ENCODE measurements around the gene AVEN.
"Not testable (repeated sequence)": the region's sequence is repeated elsewhere in the genome, so short reads cannot be mapped to it uniquely, and the experiment has no call there.

Gene AVEN, protein sequence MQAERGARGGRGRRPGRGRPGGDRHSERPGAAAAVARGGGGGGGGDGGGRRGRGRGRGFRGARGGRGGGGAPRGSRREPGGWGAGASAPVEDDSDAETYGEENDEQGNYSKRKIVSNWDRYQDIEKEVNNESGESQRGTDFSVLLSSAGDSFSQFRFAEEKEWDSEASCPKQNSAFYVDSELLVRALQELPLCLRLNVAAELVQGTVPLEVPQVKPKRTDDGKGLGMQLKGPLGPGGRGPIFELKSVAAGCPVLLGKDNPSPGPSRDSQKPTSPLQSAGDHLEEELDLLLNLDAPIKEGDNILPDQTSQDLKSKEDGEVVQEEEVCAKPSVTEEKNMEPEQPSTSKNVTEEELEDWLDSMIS
- total RNA-seq, result 11.3 reads per million, percentile 34 among the genes with 10 or more reads in this experiment

DNA sequence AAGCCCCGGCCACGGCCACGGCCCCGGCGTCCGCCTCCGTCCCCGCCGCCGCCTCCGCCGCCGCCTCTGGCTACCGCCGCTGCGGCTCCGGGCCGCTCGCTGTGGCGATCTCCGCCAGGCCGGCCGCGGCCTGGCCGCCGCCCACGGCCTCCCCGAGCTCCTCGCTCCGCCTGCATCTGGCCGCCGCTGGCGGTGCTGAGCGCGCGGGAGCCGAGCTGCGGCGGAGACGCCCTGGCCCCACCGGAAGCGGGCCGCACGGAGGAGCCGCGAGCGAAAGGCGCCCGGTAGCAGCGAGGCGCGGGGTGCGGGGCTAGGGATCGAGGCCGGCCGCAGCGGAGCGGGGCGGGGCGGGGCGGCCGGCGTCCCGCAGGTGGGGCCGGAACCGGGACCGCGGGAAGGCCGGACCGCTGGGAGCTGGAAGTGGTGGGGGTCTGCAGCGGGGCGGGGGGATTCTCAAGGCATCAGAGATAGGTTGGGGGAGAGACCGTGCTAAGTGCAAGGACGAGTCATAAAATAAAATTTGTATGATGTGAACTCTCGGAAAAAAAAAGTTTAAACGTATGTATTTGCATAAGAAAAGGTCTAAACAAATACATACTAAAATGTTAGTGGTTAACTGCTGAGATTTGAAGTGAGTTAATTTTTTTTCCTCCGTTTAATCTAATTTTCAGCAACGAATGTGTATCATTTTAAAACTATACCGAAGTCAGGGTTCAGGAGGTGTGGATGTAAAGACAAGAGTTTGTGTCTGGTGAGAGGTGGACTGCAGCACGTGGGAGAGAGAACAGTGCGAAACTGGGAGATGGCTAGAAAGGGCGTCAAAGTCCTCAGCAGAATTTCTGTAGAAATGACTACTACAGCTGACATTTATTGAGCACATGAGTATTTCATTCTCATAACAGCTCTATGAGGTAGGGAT, at the start of gene AVEN:
AVEN (minus strand) TSS at position 334 of the 919 bp plus-strand sequence; CDS start at position 176, 158 bp downstream.
- DNase-seq, result peak; percentile 36

DNA sequence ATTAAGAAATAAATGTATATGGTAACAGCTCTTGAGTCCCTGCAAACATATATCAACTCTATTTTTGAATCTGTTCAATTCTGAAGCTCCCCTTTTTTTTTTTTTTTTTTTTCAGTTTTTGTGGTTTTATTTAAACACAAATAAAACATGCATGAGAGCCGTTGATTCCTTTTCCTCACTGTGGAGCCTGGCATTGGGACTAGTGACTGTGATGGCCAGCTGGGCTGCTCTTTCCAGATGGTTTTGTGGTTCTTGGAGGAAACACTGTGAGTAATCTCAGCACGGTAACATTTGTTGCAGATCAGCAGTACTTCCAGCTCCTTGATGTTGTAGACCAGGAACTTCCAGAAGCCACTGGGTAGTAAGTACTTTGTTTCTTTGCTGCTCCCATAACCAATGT, 46.7 kb upstream of the AVEN start:
- no peak for DNase-seq

DNA sequence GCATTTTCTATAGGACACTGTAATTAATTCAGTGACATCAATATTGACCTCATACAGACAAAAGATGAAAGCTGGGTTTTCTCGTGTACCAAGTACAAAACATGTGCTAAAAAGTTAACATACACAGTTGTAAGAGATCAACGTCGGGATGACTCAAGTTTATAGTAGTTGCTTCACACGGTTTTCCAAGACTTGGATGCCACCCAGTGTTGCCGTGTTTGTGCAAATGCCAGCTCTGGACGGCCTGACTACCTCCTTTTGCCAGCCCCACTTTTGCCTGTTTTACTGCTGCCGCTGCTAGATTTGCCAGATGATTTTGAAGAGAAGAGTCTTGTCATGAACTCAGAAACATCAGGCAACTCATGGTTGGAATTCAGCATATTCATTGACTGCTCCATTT, 45.1 kb upstream of the AVEN start:
- DNase-seq, result no peak

DNA sequence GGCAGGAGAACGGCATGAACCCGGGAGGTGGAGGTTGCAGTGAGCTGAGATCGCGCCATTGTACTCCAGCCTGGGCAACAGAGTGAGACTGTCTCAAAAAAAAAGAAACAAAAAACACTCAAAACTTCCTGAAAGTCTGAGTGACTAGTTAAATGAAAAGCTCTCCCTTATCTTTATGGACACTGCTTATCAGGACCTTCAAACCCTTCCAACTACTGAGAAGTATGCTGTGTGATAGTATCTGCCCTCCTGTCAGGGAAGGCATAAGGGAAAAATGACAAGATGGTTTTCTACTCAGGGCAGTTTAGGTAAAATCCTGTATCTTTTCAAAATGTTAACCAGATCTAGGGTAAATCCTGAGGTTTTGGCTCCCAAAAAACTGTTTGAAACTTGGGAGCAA, 40.9 kb upstream of the AVEN start:
- DNase-seq, result no peak

DNA sequence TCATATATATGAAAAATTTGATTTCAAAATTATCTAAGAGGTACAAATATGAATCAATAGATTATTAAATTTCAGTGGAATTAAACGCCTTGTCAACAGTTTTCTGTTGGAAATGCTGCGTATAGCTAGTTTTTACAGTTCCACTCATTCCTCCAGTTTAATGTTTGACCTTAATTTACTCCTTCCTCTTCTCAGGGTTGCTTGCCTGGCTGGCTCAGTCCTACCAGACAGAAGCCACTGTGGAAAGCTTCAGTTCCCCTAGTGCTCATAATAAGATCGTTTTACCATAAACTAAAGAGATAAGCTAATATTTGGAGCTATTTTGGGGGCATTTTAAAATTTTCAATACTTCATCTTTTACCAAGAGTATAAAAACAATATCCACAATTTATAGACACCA, 39.9 kb upstream of the AVEN start:
- no peak for DNase-seq

DNA sequence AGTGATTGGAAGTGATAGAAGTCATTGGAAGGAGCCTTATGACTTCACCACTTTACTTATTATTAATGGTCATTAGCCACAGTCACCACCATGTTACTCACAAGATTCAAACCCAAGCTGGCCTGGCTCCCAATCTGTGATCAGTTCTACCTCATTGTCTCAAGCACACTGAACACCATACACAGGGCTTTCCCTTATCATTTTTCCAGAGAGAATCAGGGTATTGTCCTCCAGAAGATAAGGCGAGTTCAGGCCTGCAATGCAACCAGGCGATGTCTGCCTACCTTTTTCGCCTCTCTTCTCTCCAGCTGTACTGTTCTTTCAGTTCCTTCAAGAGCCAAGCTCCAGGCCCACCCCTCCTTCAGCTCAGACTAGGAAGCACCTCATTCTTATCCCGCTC, 37.8 kb upstream of the AVEN start:
- no peak for DNase-seq

DNA sequence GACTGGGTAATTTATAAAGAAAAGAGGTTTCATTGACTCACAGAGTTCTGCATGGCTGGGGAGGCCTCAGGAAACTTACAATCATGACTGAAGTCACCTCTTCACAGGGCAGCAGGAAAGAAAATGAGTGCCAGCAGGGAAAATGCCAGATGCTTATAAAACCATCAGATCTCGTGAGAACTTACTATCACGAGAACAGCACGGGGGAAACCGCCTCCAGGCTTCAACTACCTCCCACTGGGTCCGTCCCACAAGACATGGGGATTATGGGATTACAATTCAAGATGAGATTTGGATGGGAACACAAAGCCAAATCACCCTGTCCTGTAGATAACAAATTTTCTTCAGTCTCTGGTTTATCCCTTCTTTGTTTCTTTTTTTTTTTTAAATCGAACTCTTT, 31.0 kb upstream of the AVEN start:
- DNase-seq, result no peak

DNA sequence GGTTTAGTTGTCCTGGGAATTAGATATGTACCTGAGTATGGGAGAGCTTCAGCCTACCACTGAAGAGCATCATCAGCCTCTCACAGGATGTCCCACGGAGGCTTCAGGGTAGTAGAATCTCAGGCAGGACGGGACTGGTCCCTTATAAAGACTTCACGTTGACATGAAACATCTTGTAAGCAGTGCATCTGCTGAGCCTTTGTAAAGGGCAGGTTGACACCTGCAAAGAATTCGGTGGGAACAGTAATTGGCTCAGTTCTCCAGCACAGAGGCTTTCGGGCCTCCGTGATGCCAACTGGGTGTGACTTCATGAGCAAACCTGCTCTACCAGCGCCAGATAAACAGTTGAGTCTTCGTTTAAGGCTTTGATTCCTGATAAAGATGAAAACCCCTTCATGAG, 26.9 kb upstream of the AVEN start:
- DNase-seq, result no peak

DNA sequence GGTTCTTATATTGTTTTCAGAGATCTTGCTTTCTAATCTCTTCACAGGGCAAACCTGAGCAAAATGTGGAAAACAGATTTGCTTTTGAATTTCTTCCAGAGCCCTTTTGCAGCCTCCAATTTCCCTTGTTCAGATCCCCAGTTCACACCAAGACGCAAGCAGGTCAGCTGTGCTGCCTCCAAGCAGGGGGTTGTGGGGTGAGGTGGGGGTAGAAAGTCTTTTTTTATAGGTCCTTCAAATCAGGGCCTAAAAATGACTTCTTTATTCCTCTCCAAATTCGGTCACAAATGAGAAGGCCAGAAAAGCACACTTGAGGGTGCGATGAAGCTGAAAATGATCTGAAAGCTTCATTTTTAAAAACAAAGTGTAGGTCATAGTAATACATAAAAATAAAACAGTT, 26.3 kb upstream of the AVEN start:
- DNase-seq, result no peak

DNA sequence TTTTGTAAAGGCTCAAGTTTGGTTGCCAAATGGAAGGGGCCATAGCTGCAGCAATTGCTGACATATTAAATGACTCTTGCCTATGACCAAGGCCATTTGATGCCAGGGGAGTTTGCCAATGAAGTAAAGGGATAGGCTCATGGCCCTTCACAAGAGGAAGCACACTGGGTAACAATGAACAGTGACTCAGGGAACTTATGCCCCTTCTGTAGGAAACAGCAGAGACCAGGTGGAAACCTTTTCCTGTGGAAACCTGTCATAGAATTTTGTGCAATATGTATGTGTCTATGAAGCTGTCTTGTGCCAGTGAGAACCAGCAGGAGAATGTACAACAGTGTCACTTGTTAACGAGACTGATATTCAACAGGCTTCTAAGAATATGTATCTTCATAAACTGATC, 25.4 kb upstream of the AVEN start:
- DNase-seq, result no peak

DNA sequence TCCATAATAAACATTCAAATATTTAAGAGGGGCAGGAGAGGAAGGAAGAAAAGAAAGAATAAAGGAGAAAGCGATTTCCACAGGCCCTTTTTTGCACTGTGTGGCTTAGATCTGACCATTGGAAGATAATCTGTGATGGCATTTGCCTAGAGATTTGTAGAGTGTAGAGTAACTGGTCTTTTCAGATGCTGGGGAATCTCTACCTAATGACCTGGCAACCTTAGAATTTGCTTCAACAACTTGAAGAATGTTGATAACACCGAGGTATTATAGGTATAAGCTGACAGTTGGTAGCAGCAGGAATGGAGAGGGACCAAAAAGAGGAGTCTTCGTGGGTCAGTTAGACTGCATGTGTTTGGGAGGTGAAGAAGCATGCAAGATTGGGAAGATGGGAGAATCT, 20.9 kb upstream of the AVEN start:
- no peak for DNase-seq

DNA sequence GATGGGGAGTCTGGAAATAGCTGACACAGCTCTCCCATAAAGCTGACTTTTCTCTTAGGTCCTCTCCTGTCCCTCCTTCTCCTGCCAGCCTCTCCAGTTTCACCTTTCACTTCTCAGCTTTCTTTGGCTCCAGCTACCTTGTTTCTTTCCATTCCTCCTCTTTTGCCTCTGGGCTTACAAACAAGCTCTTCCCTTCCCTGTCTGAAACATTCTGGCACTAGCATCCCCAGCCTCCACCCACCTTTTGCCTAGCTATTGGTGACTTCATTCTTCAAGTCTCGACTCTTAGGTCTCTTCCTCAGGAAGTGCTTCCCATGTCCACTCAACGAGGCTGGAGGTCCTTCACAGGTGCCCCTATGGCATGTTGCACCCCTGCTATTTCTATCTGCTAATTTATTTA, 20.5 kb upstream of the AVEN start:
- no peak for DNase-seq

DNA sequence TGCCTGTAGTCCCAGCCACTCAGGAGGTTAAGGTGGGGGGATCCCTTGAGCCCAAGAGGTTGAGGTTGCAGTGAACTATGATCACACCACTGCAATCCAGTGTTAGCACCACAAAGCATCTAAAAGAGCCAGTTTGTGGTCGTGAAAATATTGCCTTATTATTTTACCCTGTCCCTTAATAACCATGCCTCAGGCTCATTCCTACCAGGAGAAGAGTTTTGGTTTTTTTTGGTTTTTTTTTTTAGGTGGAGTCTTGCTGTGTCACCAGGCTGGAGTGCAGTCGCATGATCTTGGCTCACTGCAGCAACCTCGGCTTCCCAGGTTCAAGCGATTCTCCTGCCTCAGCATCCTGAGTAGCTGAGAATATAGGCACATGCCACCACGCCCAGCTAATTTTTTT, 17.9 kb upstream of the AVEN start:
- no peak for DNase-seq

DNA sequence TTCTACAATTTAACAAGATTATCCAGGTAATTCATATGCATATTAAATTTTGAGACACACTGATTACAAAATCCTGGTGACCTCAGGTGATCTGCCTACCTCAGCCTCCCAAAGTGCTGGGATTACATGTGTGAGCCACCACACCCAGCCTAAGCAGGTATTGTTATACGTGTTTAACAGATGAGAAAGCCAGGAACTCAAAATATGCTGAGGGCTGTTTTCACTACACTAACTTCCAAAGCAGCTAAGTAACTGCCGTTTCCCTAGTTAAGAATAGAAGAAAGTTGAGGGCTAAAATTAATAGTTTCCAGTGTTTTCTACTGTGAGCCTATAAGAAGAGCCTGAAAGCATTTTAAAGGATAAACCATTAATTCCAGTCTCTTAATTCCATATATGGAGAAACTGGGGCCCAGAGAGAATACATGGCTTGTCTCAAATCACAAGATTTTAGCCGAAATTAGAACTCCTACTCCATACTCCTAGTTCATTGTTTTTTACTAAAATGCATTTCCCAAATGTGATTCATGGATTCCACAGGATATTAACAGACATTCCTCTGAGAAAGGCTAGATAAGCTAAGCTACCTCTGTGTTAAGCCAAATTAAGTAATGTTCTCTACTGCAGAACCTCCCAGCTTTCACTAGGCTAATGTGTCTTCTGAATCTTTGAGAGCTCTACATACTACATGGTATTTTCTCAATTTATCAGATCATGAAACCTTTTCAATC, 17.0 kb upstream of the AVEN start:
- DNase-seq, result no peak

DNA sequence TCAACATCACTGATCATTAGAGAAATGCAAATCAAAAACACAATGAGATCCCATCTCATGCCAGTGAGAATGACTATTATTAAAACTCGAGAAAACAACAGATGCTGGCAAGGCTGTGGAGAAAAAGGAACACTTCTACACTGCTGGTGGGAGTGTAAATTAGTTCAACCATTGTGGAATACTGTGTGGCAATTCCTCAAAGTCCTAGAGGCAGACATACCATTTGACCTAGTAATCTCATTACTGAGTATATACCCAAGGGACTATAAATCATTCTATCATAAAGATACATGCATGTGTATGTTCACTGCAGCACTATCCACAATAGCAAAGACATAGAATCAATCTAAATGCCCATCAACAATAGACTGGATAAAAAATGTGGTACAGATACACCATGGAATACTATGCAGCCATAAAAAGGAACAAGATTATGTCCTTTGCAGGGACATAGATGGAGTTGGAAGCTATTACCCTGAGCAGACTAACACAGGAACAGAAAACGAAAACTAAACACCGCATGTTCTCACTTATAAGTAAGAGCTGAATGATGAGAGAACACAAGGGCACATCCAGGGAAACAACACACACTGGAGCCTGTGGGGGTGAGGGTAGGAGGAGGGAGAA, 15.2 kb upstream of the AVEN start:
- DNase-seq, result no peak

DNA sequence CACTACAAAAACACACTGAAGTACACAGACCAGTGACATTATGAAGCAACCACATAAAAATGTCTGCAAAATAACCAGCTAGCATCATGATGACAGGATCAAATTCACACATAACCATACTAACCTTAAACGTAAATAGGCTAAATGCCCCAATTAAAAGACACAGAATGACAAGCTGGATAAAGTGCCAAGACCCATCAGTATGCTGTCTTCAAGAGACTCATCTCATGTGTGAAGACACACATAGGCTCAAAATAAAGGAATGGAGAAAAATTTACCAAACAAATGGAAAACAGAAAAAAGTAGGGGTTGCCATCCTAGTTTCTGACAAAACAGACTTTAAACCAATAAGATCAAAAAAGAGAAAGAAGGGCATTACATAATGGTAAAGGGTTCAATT, 11.4 kb upstream of the AVEN start:
- DNase-seq, result not testable (repeated sequence)

DNA sequence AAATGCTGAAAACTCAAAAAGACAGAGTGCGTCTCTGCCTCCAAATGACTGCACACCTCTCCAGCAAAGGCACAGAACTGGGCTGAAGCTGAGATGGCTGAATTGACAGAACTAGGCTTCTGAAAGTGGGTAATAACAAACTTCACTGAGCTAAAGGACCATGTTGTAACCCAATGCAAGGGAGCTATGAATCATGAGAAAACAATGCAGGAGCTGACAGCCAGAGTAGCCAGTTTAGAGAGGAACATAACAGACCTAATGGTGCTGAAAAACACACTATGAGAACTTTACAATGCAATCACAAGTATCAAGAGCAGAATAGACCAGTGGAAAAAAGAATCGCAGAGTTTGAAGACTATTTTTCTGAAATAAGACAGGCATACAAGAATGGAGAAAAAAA, 10.1 kb upstream of the AVEN start:
- DNase-seq, result no peak

DNA sequence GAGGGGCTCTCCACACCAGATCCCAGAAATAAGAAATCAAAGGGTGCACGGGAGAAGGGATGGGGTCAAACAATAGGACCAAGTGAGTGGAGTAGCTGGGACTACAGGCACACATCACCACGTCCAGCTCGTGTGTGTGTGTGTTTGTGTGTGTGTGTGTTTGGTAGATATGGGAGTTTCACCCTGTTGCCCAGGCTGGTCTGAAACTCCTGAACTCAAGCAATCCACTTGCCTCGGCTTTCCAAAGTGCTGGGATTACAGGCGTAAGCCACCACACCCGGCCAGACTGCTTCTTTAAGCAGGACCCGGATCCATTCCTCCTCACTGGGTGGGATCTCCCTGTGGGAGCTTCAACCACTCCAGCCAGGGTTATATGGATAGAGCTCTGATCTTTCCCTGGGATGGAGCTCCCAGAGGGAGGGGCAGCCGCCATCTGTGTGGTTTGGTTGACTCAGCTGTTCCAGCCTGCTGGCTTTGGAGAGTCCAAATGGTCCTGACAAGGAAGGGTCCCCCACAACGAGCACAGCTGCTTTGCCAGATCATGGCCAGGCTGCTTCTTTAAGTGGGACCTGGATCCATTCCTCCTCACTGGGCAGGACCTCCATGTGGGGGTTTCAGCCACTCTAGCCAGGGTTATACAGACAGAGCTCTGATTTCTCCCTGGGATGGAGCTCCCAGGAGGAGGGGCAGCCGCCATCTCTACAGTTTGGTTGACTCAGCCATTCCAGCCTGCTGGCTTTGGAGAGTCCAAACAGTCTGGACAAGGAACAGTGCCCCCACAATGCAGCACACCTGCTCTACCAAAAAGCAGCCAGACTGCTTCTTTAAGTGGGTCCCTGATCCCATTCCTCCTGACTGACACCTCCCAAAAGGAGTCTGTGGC, 9.1 kb upstream of the AVEN start:
- DNase-seq, result no peak

DNA sequence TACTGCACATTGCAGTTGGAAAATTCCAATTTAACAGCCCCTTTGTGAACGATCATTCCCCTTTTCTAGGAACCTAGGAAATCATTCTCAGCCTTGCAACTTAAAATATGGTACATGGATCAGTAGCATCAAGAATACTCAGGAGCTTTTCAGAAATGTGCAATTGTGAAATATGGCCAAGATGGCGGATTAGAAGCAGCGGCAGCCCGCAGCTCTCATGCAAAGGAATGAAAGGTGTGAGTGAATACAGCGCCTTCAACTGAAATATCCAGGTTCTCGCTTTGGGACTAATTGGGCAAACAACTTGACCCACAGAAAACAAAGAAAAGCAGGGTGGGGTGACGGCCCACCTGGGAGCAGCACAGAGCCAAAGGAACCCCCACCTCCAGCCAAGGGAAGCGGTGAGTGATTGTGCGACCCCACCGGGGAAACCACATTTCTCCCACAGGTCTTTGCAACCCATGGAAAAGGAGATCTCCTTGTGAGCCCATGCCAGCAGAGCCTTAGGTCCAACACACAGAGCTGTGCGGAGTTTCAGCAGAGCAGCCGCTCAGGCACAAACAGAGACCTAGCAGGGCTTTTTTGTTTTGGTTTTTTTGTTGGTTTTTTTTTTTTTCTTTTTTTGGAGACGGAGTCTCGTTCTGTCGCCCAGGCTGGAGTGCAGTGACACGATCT, 7.6 kb upstream of the AVEN start:
- no peak for DNase-seq

DNA sequence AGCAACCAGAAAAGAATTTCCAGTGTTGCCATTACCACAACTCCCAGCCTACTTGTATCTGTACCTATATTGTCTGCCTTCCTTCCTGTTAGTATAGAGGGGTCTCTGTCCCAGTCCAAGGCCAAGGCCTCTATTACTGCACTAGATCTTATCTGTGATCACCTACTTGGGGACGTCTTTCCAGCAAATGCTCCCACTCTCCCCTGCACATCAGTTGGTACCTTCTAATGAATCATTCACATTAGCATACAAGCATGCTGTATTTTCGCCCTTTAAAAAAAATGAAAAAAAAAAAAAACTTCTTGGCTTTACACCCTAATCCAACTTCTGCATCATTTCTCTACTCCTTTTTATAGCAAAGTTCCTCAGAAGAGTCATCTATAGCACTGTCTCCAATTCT, 4.8 kb upstream of the AVEN start:
- DNase-seq, result no peak

DNA sequence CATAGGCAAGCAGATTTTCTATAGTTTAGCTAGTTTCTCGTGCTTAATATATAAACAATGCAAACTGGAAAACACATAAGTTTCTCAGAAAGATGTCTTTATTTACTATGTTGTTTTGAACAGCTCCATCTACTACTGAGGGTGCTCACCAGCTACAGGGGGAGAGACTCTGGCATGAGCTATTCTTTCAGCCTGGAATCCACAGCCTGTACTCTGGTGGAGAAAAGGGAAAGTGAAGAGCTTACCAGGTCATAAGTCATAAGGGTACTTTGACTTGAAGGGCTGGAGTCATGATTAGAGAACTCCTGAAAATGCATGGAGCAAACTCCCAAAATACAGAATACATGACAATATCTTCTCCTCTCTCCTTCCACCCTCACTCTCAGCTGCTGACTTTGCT, 4.4 kb upstream of the AVEN start:
- no peak for DNase-seq

All from effector CD4-positive, alpha-beta T cell (primary cell).